HEK293 (cell line): ENCODE measurements around the gene WSCD2.
"Not testable (repeated sequence)": the region's sequence is repeated elsewhere in the genome, so short reads cannot be mapped to it uniquely, and the experiment has no call there.

ENCODE experiments used
- CTCF ChIA-PET: fragments of 350-600 bp; formaldehyde crosslinking; extraction: SDS; loops from one replicate; lab custom pipeline; 2021; ENCODE audit warnings: antibody characterized with exemption; lab: Yijun Ruan, JAX
- POLR2A ChIA-PET: fragments of 300-600 bp; formaldehyde crosslinking; extraction: SDS; loops from one replicate; lab custom pipeline; 2020; ENCODE audit warnings: antibody characterized with exemption, inconsistent platforms; lab: Yijun Ruan, JAX
- H3K27ac ChIP-seq: fragments of 200-500 bp; sonication (Bioruptor generic); 2 replicates; pipeline ENCODE4 v1.5.1; 2014; ENCODE audit warnings: low read depth, low read length, control low read depth, inconsistent platforms; ENCODE audit errors: extremely low read depth
- H3K36me3 ChIP-seq, 2 experiments: fragments of 200-500 bp in 1 of 2; sonication (Bioruptor generic) in 1 of 2; 1 replicate in 1 of 2; 2 replicates in 1 of 2; pipeline ENCODE4 v1.5.1; 2014 to 2017; ENCODE audit warnings: inconsistent platforms in 2 of 2, low read length in 2 of 2; ENCODE audit not compliant: control insufficient read depth in 2 of 2, insufficient read depth in 1 of 2
- H3K4me1 ChIP-seq: fragments of 200-500 bp; sonication (Bioruptor generic); 2 replicates; pipeline ENCODE4 v1.5.1; 2014; ENCODE audit warnings: mild to moderate bottlenecking, low read length, inconsistent platforms; ENCODE audit not compliant: control insufficient read depth, insufficient read depth
- H3K4me3 ChIP-seq: 2 replicates; pipeline ENCODE4 v1.5.1; 2011; ENCODE audit warnings: low read depth, mild to moderate bottlenecking, control low read depth, low read length, moderate library complexity
- H3K9me3 ChIP-seq: fragments of 200-500 bp; sonication (Bioruptor generic); 2 replicates; pipeline ENCODE4 v1.5.1; 2014; ENCODE audit warnings: low read depth, low read length, inconsistent platforms; ENCODE audit not compliant: control insufficient read depth, insufficient read depth
- GLI4 ChIP-seq: fragments of 450-650 bp; formaldehyde crosslinking; IDR thresholded peaks from 2 replicates; pipeline ENCODE4 v1.5.1; 2016; ENCODE audit warnings: missing biosample characterization, missing genetic modification characterization
- KLF8 ChIP-seq: fragments of 450-650 bp; formaldehyde crosslinking; IDR thresholded peaks from 2 replicates; pipeline ENCODE4 v1.5.1; 2016; ENCODE audit warnings: missing biosample characterization, missing genetic modification characterization
- MYNN ChIP-seq: fragments of 450-650 bp; formaldehyde crosslinking; IDR thresholded peaks from 2 replicates; pipeline ENCODE4 v1.5.1; 2016; ENCODE audit warnings: missing biosample characterization, missing genetic modification characterization, borderline replicate concordance
- MZF1 ChIP-seq: fragments of 450-650 bp; formaldehyde crosslinking; IDR thresholded peaks from 2 replicates; pipeline ENCODE4 v1.5.1; 2017; ENCODE audit warnings: missing biosample characterization, missing genetic modification characterization, borderline replicate concordance
- YY2 ChIP-seq: fragments of 450-650 bp; formaldehyde crosslinking; IDR thresholded peaks from 2 replicates; pipeline ENCODE4 v1.5.1; 2016; ENCODE audit warnings: missing biosample characterization, missing genetic modification characterization
- ZFP37 ChIP-seq: fragments of 450-650 bp; formaldehyde crosslinking; IDR thresholded peaks from 2 replicates; pipeline ENCODE4 v1.5.1; 2016; ENCODE audit warnings: missing biosample characterization, missing genetic modification characterization
- ZNF221 ChIP-seq: fragments of 450-650 bp; formaldehyde crosslinking; IDR thresholded peaks from 2 replicates; pipeline ENCODE4 v1.5.1; 2017; ENCODE audit warnings: missing biosample characterization, missing genetic modification characterization, borderline replicate concordance
- ZNF48 ChIP-seq: fragments of 450-650 bp; formaldehyde crosslinking; IDR thresholded peaks from 2 replicates; pipeline ENCODE4 v1.5.1; 2016; ENCODE audit warnings: missing biosample characterization, missing genetic modification characterization
- ZNF658 ChIP-seq: fragments of 450-650 bp; formaldehyde crosslinking; IDR thresholded peaks from 2 replicates; pipeline ENCODE4; 2016; ENCODE audit warnings: missing biosample characterization, missing genetic modification characterization
- ZNF670 ChIP-seq: fragments of 450-650 bp; formaldehyde crosslinking; IDR thresholded peaks from 2 replicates; pipeline ENCODE4 v1.5.1; 2016; ENCODE audit warnings: missing biosample characterization, missing genetic modification characterization, low read depth
- ZNF677 ChIP-seq: fragments of 450-650 bp; IDR thresholded peaks from 2 replicates; pipeline ENCODE4 v1.5.0; 2018; ENCODE audit warnings: missing biosample characterization, mild to moderate bottlenecking, missing genetic modification characterization, moderate library complexity
- ZNF701 ChIP-seq: fragments of 450-650 bp; formaldehyde crosslinking; IDR thresholded peaks from 2 replicates; pipeline ENCODE4 v1.5.1; 2016; ENCODE audit warnings: missing biosample characterization, missing genetic modification characterization
- ZNF791 ChIP-seq: fragments of 450-650 bp; formaldehyde crosslinking; IDR thresholded peaks from 2 replicates; pipeline ENCODE4 v1.5.1; 2016; ENCODE audit warnings: missing biosample characterization, missing genetic modification characterization
- ZSCAN23 ChIP-seq: fragments of 450-650 bp; formaldehyde crosslinking; IDR thresholded peaks from 2 replicates; pipeline ENCODE4 v1.5.1; 2016; ENCODE audit warnings: missing biosample characterization, missing genetic modification characterization
- TF ChIP-seq, protein P1 (sequence below): fragments of 450-650 bp; formaldehyde crosslinking; IDR thresholded peaks from 2 replicates; pipeline ENCODE4 v1.5.1; 2016; ENCODE audit warnings: missing biosample characterization, missing genetic modification characterization
- TF ChIP-seq, protein P2 (sequence below): fragments of 450-650 bp; IDR thresholded peaks from 2 replicates; pipeline ENCODE4 v1.5.1; 2018; ENCODE audit warnings: missing biosample characterization, missing genetic modification characterization
- TF ChIP-seq, protein P3 (sequence below): fragments of 450-650 bp; formaldehyde crosslinking; IDR thresholded peaks from 2 replicates; pipeline ENCODE4 v1.5.1; 2016; ENCODE audit warnings: missing biosample characterization, missing genetic modification characterization
- TF ChIP-seq, protein P4 (sequence below): fragments of 450-650 bp; formaldehyde crosslinking; IDR thresholded peaks from 2 replicates; pipeline ENCODE4 v1.5.1; 2017; ENCODE audit warnings: missing biosample characterization, missing genetic modification characterization
- TF ChIP-seq, protein P5 (sequence below): fragments of 450-650 bp; formaldehyde crosslinking; IDR thresholded peaks from 2 replicates; pipeline ENCODE4 v1.5.1; 2017; ENCODE audit warnings: missing biosample characterization, missing genetic modification characterization

WSCD2 gene

DNA sequence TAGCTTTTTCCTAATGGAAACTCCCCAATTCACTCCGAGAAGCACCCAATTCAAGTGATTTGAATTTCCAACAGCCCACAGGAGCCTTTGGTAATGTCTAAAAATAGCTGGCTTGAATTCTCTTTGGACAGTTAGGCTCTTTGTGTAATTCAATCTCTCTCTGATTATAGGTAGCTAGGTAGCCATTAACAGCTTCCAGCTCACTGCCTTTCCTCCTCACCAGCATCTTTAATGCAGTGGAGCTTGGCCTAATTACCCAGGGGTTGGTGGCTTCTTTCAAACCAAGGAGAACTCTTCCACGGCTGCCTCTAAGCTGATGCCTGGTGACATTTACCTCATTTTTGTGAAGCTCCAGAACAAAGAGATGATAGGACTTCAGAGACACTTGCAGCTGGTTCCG lies 86.4 kb downstream of the WSCD2 start:
- ChIA-PET POLR2A (no interaction called here), CTCF (no interaction called here)
- H3K36me3 ChIP-seq: no peaks in the 10 kb centered on the region
- no peaks in the 10 kb centered on the region for H3K4me1 ChIP-seq
- TF ChIP-seq YY2 (tag by site-specific recombination): no peak
- no peak overlapping the region for H3K27ac ChIP-seq
- H3K9me3 ChIP-seq: no peaks in the 10 kb centered on the region
- H3K4me3 ChIP-seq: no peak overlapping the region

DNA sequence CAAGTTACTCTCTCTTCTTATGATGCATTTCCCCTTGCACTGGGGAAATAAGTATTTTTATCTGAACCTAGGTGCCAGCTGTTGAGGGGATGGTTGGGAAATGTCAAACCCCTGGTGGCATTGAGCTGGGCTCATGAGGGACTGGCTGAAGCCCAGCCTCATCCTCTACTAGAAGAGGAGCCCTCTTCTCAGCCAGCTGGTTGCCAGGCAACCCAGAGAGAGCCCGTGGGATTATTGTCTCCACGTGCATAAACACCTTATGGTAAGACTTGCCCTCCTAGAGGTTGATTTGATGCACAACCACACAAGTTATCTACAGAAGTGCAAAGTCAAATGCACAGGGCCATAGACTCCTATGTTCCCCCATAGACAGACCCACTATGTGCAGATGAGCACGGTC lies 89.8 kb downstream of the WSCD2 start:
- Histone ChIP-seq H3K27ac (no peak overlapping the region), H3K4me3 (no peak overlapping the region), H3K9me3 (no peaks in the 10 kb centered on the region), H3K36me3 (no peaks in the 10 kb centered on the region)
- TF ChIP-seq MZF1 (tag by site-specific recombination): no peak
- TF ChIP-seq, protein P1, sequence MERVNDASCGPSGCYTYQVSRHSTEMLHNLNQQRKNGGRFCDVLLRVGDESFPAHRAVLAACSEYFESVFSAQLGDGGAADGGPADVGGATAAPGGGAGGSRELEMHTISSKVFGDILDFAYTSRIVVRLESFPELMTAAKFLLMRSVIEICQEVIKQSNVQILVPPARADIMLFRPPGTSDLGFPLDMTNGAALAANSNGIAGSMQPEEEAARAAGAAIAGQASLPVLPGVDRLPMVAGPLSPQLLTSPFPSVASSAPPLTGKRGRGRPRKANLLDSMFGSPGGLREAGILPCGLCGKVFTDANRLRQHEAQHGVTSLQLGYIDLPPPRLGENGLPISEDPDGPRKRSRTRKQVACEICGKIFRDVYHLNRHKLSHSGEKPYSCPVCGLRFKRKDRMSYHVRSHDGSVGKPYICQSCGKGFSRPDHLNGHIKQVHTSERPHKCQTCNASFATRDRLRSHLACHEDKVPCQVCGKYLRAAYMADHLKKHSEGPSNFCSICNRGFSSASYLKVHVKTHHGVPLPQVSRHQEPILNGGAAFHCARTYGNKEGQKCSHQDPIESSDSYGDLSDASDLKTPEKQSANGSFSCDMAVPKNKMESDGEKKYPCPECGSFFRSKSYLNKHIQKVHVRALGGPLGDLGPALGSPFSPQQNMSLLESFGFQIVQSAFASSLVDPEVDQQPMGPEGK: no peak
- TF ChIP-seq ZNF791: no peak
- TF ChIP-seq, protein P2, sequence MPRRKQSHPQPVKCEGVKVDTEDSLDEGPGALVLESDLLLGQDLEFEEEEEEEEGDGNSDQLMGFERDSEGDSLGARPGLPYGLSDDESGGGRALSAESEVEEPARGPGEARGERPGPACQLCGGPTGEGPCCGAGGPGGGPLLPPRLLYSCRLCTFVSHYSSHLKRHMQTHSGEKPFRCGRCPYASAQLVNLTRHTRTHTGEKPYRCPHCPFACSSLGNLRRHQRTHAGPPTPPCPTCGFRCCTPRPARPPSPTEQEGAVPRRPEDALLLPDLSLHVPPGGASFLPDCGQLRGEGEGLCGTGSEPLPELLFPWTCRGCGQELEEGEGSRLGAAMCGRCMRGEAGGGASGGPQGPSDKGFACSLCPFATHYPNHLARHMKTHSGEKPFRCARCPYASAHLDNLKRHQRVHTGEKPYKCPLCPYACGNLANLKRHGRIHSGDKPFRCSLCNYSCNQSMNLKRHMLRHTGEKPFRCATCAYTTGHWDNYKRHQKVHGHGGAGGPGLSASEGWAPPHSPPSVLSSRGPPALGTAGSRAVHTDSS (tag by site-specific recombination): no peak
- TF ChIP-seq, protein P3, sequence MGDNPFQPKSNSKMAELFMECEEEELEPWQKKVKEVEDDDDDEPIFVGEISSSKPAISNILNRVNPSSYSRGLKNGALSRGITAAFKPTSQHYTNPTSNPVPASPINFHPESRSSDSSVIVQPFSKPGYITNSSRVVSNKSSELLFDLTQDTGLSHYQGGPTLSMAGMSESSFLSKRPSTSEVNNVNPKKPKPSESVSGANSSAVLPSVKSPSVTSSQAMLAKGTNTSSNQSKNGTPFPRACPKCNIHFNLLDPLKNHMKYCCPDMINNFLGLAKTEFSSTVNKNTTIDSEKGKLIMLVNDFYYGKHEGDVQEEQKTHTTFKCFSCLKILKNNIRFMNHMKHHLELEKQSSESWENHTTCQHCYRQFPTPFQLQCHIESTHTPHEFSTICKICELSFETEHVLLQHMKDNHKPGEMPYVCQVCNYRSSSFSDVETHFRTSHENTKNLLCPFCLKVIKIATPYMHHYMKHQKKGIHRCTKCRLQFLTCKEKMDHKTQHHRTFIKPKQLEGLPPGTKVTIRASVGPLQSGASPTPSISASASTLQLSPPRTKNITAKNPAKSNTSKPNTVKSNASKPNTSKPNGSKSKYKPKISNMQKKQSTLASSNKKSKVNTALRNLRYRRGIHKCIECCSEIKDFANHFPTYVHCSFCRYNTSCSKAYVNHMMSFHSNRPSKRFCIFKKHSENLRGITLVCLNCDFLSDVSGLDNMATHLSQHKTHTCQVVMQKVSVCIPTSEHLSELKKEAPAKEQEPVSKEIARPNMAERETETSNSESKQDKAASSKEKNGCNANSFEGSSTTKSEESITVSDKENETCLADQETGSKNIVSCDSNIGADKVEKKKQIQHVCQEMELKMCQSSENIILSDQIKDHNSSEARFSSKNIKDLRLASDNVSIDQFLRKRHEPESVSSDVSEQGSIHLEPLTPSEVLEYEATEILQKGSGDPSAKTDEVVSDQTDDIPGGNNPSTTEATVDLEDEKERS (tag by site-specific recombination): no peak
- no peak for TF ChIP-seq ZFP37 (tag by site-specific recombination)
- no peak for TF ChIP-seq ZNF658 (tag by site-specific recombination)
- no peak for TF ChIP-seq GLI4
- TF ChIP-seq, protein P4, sequence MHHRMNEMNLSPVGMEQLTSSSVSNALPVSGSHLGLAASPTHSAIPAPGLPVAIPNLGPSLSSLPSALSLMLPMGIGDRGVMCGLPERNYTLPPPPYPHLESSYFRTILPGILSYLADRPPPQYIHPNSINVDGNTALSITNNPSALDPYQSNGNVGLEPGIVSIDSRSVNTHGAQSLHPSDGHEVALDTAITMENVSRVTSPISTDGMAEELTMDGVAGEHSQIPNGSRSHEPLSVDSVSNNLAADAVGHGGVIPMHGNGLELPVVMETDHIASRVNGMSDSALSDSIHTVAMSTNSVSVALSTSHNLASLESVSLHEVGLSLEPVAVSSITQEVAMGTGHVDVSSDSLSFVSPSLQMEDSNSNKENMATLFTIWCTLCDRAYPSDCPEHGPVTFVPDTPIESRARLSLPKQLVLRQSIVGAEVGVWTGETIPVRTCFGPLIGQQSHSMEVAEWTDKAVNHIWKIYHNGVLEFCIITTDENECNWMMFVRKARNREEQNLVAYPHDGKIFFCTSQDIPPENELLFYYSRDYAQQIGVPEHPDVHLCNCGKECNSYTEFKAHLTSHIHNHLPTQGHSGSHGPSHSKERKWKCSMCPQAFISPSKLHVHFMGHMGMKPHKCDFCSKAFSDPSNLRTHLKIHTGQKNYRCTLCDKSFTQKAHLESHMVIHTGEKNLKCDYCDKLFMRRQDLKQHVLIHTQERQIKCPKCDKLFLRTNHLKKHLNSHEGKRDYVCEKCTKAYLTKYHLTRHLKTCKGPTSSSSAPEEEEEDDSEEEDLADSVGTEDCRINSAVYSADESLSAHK (tag by site-specific recombination): no peak
- TF ChIP-seq ZNF677 (tag by site-specific recombination): no peak
- TF ChIP-seq KLF8 (tag by site-specific recombination): no peak
- no peak for TF ChIP-seq ZNF221 (tag by site-specific recombination)
- TF ChIP-seq ZSCAN23: no peak
- no peak for TF ChIP-seq ZNF48 (tag by site-specific recombination)
- TF ChIP-seq ZNF670: no peak
- TF ChIP-seq, protein P5, sequence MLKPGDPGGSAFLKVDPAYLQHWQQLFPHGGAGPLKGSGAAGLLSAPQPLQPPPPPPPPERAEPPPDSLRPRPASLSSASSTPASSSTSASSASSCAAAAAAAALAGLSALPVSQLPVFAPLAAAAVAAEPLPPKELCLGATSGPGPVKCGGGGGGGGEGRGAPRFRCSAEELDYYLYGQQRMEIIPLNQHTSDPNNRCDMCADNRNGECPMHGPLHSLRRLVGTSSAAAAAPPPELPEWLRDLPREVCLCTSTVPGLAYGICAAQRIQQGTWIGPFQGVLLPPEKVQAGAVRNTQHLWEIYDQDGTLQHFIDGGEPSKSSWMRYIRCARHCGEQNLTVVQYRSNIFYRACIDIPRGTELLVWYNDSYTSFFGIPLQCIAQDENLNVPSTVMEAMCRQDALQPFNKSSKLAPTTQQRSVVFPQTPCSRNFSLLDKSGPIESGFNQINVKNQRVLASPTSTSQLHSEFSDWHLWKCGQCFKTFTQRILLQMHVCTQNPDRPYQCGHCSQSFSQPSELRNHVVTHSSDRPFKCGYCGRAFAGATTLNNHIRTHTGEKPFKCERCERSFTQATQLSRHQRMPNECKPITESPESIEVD: no peak
- no peak for TF ChIP-seq MYNN (tag by site-specific recombination)
- no peak for TF ChIP-seq ZNF701 (tag by site-specific recombination)
- TF ChIP-seq, all 188 proteins: peak for 0
- H3K4me1 ChIP-seq: no peaks in the 10 kb centered on the region
- POLR2A ChIA-PET: no interaction called here
- CTCF ChIA-PET: no interaction called here

DNA sequence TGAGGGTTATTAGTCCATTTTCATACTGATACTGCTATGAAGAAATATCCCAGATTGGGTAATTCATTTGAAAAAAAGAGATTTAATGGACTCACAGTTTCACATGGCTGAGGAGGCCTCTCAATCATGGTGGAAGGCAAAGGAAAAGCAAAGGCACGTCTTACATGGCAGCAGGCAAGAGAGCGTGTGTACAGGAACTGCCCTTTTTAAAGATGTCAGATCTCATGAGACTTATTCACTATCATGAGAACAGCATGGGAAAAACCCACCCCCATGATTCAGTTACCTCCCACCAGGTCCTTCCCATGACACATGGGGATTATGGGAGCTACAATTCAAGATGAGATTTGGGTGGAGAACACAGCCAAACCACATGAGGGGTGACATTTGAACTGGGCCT lies 96.0 kb downstream of the WSCD2 start:
- CTCF ChIA-PET: interaction anchor here (0.6 kb wide), 1 partner anchor 25 kb away, joined by 4 read pairs; no protein-coding TSS in a partner anchor

More for the DNA sequence above, 96.0 kb downstream of the WSCD2 start:
- H3K9me3 ChIP-seq, POLR2A ChIA-PET, H3K36me3 ChIP-seq, H3K4me1 ChIP-seq, H3K4me3 ChIP-seq, H3K27ac ChIP-seq: not testable (repeated sequence)
